ENCODE results near the gene OOSP1. TPM values are rescaled to one million over a fixed set of nuclear protein-coding genes. Genes with fewer than 3 reads are reported as not detected.

The OOSP1 gene
- not detected in 2 replicates for total RNA-seq (ENCODE audit: low replicate concordance)

GRCh38 chr11:59938132-59938531, at the start of gene OOSP1:
TSS of gene OOSP1 (plus strand) at chr11:59938432. CDS start at chr11:59938455, 23 bp downstream.

DNA sequence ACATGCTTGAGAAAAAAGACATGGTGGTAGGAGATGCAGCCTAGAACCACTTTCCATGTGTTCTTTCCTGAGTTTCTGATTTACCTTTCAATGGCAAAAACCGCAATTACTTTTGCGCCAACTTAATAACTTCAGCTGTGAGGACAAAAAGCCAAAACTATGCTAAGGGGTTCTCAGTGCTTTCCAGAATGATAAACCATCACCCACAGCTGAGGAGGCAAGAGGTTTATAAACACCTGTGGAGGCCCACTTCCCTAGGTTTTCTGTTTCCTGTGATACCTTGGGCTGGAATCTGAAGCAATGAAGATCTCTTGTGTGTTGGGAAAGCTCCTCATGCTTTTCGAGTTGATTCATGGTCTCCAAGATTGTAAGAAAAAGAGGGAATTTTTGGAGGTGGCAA, 25.5 kb downstream of the OOSP1 start, which contains the start of gene OOSP4A:
Gene OOSP4A, plus strand, starts transcription at position 301 of the 400 bp plus-strand sequence. Its CDS starts 0 bp downstream, at position 301.

Other genes with a start within 250 kb of the OOSP1 start
- gene OR10V1, start 224.6 kb upstream of the OOSP1 start, total RNA-seq (ENCODE audit: low replicate concordance) = not detected in 2 replicates
- gene STX3, start 183.1 kb upstream of the OOSP1 start, total RNA-seq (ENCODE audit: low replicate concordance) = 18.5 and 18.7 TPM in 2 replicates
- 30.5 and 35.3 TPM in 2 replicates for gene MRPL16, start 127.7 kb upstream of the OOSP1 start, total RNA-seq (ENCODE audit: low replicate concordance)
- gene CBLIF, start 92.9 kb upstream of the OOSP1 start, total RNA-seq (ENCODE audit: low replicate concordance) = not detected in 2 replicates
- not detected in 2 replicates for gene TCN1, start 71.9 kb upstream of the OOSP1 start, total RNA-seq (ENCODE audit: low replicate concordance)
- gene OOSP3, start 59.6 kb upstream of the OOSP1 start, total RNA-seq (ENCODE audit: low replicate concordance) = not detected in 2 replicates
- not detected in 2 replicates for gene OOSP4A, start 25.6 kb downstream of the OOSP1 start, total RNA-seq (ENCODE audit: low replicate concordance)
- not detected in 2 replicates for gene OOSP4B, start 78.7 kb downstream of the OOSP1 start, total RNA-seq (ENCODE audit: low replicate concordance)
- gene OOSP2, start 102.0 kb downstream of the OOSP1 start, total RNA-seq (ENCODE audit: low replicate concordance) = not detected in 2 replicates
- gene MS4A3, start 118.2 kb downstream of the OOSP1 start, total RNA-seq (ENCODE audit: low replicate concordance) = not detected in 2 replicates
- not detected in 2 replicates for gene MS4A2, start 150.2 kb downstream of the OOSP1 start, total RNA-seq (ENCODE audit: low replicate concordance)
- not detected in 2 replicates for gene MS4A6A, start 244.7 kb downstream of the OOSP1 start, total RNA-seq (ENCODE audit: low replicate concordance)